COR-L47 (cell line): ENCODE measurements around the gene TMEM129.

Experiments used
- DNase-seq: peaks from one replicate; lab custom pipeline; 2025; lab: John Stamatoyannopoulos, UW

Gene TMEM129

GRCh38 chr4:1669270-1669669 lies 51.9 kb downstream of the TMEM129 start:
- no peak for DNase-seq

- DNase-seq, result no peak
Observed at GRCh38 chr4:1668488-1668840, 52.7 kb downstream of the TMEM129 start.

GRCh38 chr4:1667273-1667672 lies 53.9 kb downstream of the TMEM129 start:
- DNase-seq, result no peak

- DNase-seq, result no peak
Observed at GRCh38 chr4:1666391-1666790, 54.7 kb downstream of the TMEM129 start.
